CD4-positive, alpha-beta T cell treated with Interleukin-12 subunit alpha and Interleukin-12 subunit beta, for 1 hour (primary cell): ENCODE measurements around the gene POGLUT3.

Source experiments
- DNase-seq: peaks from one replicate; pipeline ENCODE4 v3.0.0-alpha.2; 2020

The POGLUT3 gene

GRCh38 chr11:108498816-108499408 is 728 bp upstream of the POGLUT3 start:
- no peak for DNase-seq

- peak; percentile 76 for DNase-seq
Measured at GRCh38 chr11:108497317-108498045, 703 bp downstream of the POGLUT3 start.

- no peak for DNase-seq
Measured at GRCh38 chr11:108496643-108497256, 1.4 kb downstream of the POGLUT3 start.

GRCh38 chr11:108495326-108495725 is 2.9 kb downstream of the POGLUT3 start:
- no peak for DNase-seq

GRCh38 chr11:108494182-108494581 is 4.0 kb downstream of the POGLUT3 start:
- DNase-seq = no peak

- DNase-seq = no peak
Measured at GRCh38 chr11:108491936-108492335, 6.2 kb downstream of the POGLUT3 start.

GRCh38 chr11:108486828-108487227 is 11.4 kb downstream of the POGLUT3 start:
- no peak for DNase-seq

- DNase-seq = no peak
Measured at GRCh38 chr11:108486331-108486730, 11.9 kb downstream of the POGLUT3 start.

- no peak for DNase-seq
Measured at GRCh38 chr11:108483163-108483562, 15.0 kb downstream of the POGLUT3 start.

- DNase-seq = no peak
Measured at GRCh38 chr11:108474664-108475463, 23.3 kb downstream of the POGLUT3 start.

- DNase-seq = no peak
Measured at GRCh38 chr11:108472681-108473080, 25.5 kb downstream of the POGLUT3 start.

- no peak for DNase-seq
Measured at GRCh38 chr11:108468478-108468864, 29.7 kb downstream of the POGLUT3 start.

GRCh38 chr11:108467091-108467823 is 30.9 kb downstream of the POGLUT3 start, which contains the start of gene C11orf65:
C11orf65 (minus strand) TSS chr11:108467529; CDS start chr11:108461559, 5,970 bp downstream.
- peak; percentile 97 for DNase-seq

- DNase-seq = no peak
Measured at GRCh38 chr11:108466405-108466804, 31.8 kb downstream of the POGLUT3 start.

- no peak for DNase-seq
Measured at GRCh38 chr11:108453207-108453835, 44.9 kb downstream of the POGLUT3 start.
